Common myeloid progenitor, CD34-positive (primary cell): ENCODE data around the gene KCNA10.

Experiments used
- CTCF ChIA-PET: fragments of 350-600 bp; sonication (Branson Sonifier 250); formaldehyde crosslinking; loops from one replicate; lab custom pipeline; 2021; ENCODE audit warnings: antibody characterized with exemption; lab: Charles Lee
- POLR2A ChIA-PET: fragments of 350-600 bp; sonication (Branson Sonifier 250); formaldehyde crosslinking; loops from one replicate; lab custom pipeline; 2021; ENCODE audit warnings: antibody characterized with exemption; lab: Charles Lee
- DNase-seq, 3 donors: peaks; one replicate each; pipeline versions ENCODE4 v3.0.0 to v3.0.0-alpha.2; 2013
- H3K27ac ChIP-seq, 2 experiments: 1 replicate in 1 of 2; 2 replicates in 1 of 2; pipeline ENCODE4 v1.7.0; 2013; ENCODE audit warnings: inconsistent platforms in 2 of 2, low read length in 2 of 2, mild to moderate bottlenecking in 2 of 2, low read depth in 1 of 2, moderate library complexity in 1 of 2; ENCODE audit not compliant: severe bottlenecking in 2 of 2, insufficient read depth in 1 of 2, poor library complexity in 1 of 2
- H3K27me3 ChIP-seq, 5 experiments: replicated peaks in 2 of 5; 1 replicate in 3 of 5; 2 replicates in 2 of 5; pipeline versions ENCODE4 v1.6.1 to v1.7.0; 2013; ENCODE audit warnings: low read length in 4 of 5, mild to moderate bottlenecking in 2 of 5, moderate library complexity in 2 of 5, inconsistent platforms in 1 of 5; ENCODE audit not compliant: insufficient read depth in 5 of 5, control insufficient read depth in 4 of 5
- H3K36me3 ChIP-seq, 4 experiments: 1 replicate in 2 of 4; 2 replicates in 2 of 4; pipeline versions ENCODE4 v1.6.1 to v1.7.0; 2013; ENCODE audit warnings: low read length in 3 of 4, control low read depth in 1 of 4, mild to moderate bottlenecking in 1 of 4; ENCODE audit not compliant: control insufficient read depth in 4 of 4, insufficient read depth in 4 of 4
- H3K4me1 ChIP-seq, 4 experiments: 1 replicate in 3 of 4; 2 replicates in 1 of 4; pipeline versions ENCODE4 v1.6.1 to v1.7.1; 2013; ENCODE audit warnings: low read length in 3 of 4, mild to moderate bottlenecking in 3 of 4, control low read depth in 1 of 4, inconsistent platforms in 1 of 4, moderate library complexity in 1 of 4; ENCODE audit not compliant: control insufficient read depth in 4 of 4, insufficient read depth in 4 of 4; ENCODE audit errors: control extremely low read depth in 1 of 4
- H3K4me3 ChIP-seq, 7 experiments: 1 replicate in 4 of 7; 2 replicates in 3 of 7; pipeline versions ENCODE4 v1.5.1 to v1.7.0; 2013; ENCODE audit warnings: mild to moderate bottlenecking in 7 of 7, low read length in 6 of 7, moderate library complexity in 6 of 7, inconsistent platforms in 2 of 7, low read depth in 2 of 7, control low read depth in 1 of 7; ENCODE audit not compliant: insufficient read depth in 4 of 7, control insufficient read depth in 1 of 7; ENCODE audit errors: extremely low read depth in 1 of 7
- H3K9me3 ChIP-seq, 5 experiments: 1 replicate in 4 of 5; 2 replicates in 1 of 5; pipeline versions ENCODE4 v1.6.1 to v1.7.1; 2013; ENCODE audit warnings: low read length in 4 of 5, mild to moderate bottlenecking in 2 of 5, inconsistent platforms in 1 of 5, low read depth in 1 of 5, moderate library complexity in 1 of 5; ENCODE audit not compliant: control insufficient read depth in 4 of 5, insufficient read depth in 2 of 5; ENCODE audit errors: control extremely low read depth in 1 of 5
- WGBS: methylation state at CpG from one replicate; pipeline ENCODE4 v1.1.5; 2013; ENCODE audit not compliant: insufficient coverage; 5-methylcytosine and 5-hydroxymethylcytosine counted together

The KCNA10 gene

DNA sequence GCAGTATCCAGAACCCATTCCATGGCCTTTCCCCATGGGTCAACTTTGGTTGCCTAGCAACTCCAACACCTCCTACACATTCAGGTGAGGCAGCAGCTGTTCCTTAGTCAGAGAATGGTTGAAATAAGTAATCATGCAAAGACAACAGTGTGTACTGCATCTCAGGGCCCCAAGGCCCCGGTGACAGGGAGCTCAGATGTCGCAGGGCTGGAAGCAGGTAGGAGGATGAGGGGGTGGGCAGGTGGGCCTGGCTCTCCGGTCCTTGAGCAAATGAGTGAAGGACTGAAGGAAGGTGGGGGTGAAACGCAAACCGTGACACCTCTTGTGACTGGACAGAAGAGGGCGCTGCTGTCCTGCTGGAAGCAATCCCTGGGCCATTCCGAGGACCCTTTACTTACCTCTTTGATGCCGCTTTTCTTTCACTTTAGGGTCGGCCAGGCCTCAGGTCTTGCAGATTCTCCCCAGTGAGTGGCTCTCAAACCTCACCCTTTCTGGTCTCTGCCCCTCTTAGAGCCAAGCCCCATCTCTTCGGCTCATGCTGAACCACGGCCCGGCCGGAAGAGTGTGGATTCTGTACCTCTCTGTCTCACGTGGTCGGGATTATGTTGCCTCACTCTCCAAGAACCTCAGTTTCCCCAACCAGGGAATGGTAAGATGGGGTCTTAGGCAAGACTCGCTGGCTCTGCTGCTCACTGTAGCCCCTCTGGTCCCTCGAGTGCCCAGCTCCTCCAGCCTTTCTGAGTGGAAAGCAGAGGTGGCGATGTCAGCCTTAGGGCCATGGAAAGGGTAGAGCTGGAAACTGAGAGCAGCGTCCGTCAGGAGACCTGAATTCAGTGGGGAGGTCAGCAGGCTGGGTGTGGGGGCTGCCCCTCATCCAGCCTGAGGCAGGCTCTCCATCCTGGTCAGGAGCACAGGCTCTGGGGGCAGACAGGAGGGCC lies 5.6 kb upstream of the KCNA10 start:
- peak overlapping the region in 1 of 7 experiments; percentile 3 for H3K4me3 ChIP-seq
- no peak overlapping the region for H3K27ac ChIP-seq
- CTCF ChIA-PET = interaction anchor here (0.7 to 5.1 kb wide), 18 partner anchors 10 to 429 kb away, joined by 3 to 23 read pairs (median 5); partner anchors contain the start of gene KCNA2
- 45% methylated on average over 17 of the region's 20 CpGs for WGBS
- peaks cover 0 to 30% (median 14%) of the 10 kb centered on the region in 5 experiments for H3K27me3 ChIP-seq
- H3K36me3 ChIP-seq = no peaks in the 10 kb centered on the region
- POLR2A ChIA-PET = no interaction called here
- peaks cover 0 to 6% (median 2%) of the 10 kb centered on the region in 4 experiments for H3K4me1 ChIP-seq
- peak; percentile 70 to 82 (median 79) for DNase-seq
- no peaks in the 10 kb centered on the region for H3K9me3 ChIP-seq

DNA sequence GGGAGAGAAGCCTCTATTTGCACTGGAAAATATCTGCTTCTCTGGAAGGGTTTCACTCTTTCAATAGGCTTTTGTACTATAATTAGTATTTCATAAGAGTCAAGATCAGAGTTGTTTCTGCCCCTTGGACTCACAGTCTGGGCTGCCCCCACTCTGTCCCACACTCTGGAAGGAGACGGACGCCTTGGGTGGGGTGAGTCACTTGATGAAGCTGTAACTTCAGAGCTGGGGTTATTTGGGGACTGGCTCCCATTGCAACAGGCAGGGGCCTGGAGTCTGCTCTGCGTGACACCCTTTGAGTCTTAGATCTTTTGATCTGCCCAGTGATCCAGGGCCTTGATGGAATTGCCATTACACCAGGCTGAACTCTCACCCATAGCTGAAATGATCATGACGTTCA lies 4.0 kb upstream of the KCNA10 start:
- 94% methylated on average over 4 of the region's 4 CpGs for WGBS
- Histone ChIP-seq H3K36me3 (no peaks in the 10 kb centered on the region), H3K4me1 (peaks cover 0 to 6% (median 2%) of the 10 kb centered on the region in 4 experiments), H3K4me3 (no peak overlapping the region), H3K27me3 (peaks cover 0 to 21% (median 9%) of the 10 kb centered on the region in 5 experiments), H3K27ac (no peak overlapping the region), H3K9me3 (no peaks in the 10 kb centered on the region)
- CTCF ChIA-PET = interaction anchor here (0.9 to 5.1 kb wide), 9 partner anchors 8 to 261 kb away, joined by 4 to 23 read pairs (median 5); no protein-coding TSS in a partner anchor
- DNase-seq = no peak
- POLR2A ChIA-PET = no interaction called here

DNA sequence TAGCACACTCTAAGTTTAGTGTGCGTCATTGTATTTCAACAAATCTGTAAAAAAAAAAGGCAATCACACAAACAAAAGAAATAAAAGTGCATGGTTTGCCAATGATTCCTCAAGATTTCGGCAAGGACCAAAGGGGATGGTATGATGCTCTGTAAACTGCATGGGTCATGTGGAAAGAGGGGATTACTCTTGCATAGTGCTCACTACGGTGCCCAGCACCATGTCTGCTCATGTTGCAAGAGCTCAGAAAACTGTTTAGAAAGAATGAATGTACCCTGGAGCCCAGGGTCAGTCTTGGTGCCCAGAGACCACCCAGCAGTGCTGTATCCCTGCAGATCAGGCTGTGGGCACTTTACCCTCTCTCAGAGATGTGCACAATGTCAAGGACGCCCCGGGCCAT lies 3.6 kb upstream of the KCNA10 start:
- Histone ChIP-seq H3K27ac (no peak overlapping the region), H3K4me3 (no peak overlapping the region), H3K27me3 (peaks cover 0 to 21% (median 9%) of the 10 kb centered on the region in 5 experiments), H3K4me1 (peaks cover 0 to 6% (median 2%) of the 10 kb centered on the region in 4 experiments), H3K9me3 (peaks cover 0 to under 1% (median 0%) of the 10 kb centered on the region in 5 experiments), H3K36me3 (no peaks in the 10 kb centered on the region)
- 85% methylated on average over 3 of the region's 5 CpGs for WGBS
- CTCF ChIA-PET = interaction anchor here (0.9 to 5.1 kb wide), 7 partner anchors 9 to 261 kb away, joined by 4 to 23 read pairs (median 5); no protein-coding TSS in a partner anchor
- DNase-seq = no peak
- POLR2A ChIA-PET = no interaction called here

DNA sequence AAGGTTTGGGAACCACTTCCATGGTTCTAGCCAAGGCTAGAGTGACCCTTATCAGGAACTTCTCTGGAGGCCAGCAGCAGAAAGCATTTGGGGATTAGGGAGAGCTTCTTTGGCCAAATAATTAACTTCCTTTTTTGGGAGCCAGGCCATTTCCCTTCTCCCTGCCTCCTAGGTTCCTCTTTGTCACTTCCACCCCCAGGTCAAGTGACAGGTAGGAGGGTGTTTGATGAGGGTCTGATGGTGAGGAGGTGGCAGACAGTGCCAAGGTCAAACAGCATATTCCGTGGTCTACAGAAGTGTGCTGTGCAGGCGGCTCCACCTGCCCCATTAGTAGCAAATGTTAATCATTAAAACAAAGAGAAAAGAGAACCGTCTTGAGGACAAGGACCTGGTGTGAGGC lies 1.9 kb upstream of the KCNA10 start:
- Histone ChIP-seq H3K36me3 (no peaks in the 10 kb centered on the region), H3K27me3 (peaks cover 0 to 12% (median 3%) of the 10 kb centered on the region in 5 experiments), H3K27ac (no peak overlapping the region), H3K4me1 (peaks cover 0 to 6% (median 2%) of the 10 kb centered on the region in 4 experiments), H3K9me3 (peaks cover 0 to 3% (median 0%) of the 10 kb centered on the region in 5 experiments), H3K4me3 (no peak overlapping the region)
- POLR2A ChIA-PET = no interaction called here
- WGBS = 100% methylated on average over 1 of the region's 3 CpGs
- CTCF ChIA-PET = interaction anchor here (0.9 to 4.7 kb wide), 4 partner anchors 25 to 261 kb away, joined by 3 to 16 read pairs (median 4); no protein-coding TSS in a partner anchor
- no peak for DNase-seq

DNA sequence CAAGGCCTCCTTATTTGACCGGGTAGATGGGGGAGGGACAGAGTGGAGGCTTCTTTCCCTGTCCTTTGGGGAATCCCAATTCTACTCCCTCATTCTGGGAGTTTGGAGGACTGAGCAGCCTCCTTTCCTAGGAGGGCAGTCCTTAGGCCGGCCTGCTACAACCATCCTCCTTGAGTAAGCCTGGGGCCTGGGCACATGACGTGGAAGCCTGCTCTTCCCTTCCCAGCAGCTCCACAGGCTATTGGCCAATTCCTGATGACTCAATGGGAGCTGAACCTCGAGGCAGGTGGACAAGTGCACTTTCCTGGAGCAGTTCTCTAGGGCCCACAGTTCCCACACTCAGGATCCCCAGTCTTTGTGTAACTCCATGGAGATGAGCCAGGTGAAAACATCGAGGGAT lies 3.1 kb downstream of the KCNA10 start:
- Histone ChIP-seq H3K36me3 (no peaks in the 10 kb centered on the region), H3K27me3 (no peaks in the 10 kb centered on the region), H3K4me1 (peaks cover 0 to 4% (median under 1%) of the 10 kb centered on the region in 4 experiments), H3K9me3 (peaks cover 0 to 3% (median 0%) of the 10 kb centered on the region in 5 experiments), H3K4me3 (no peak overlapping the region), H3K27ac (no peak overlapping the region)
- POLR2A ChIA-PET = no interaction called here
- WGBS = 88% methylated on average over 4 of the region's 5 CpGs
- DNase-seq = no peak
- CTCF ChIA-PET = interaction anchor here (1.1 to 1.5 kb wide), 2 partner anchors 11 to 41 kb away, joined by 3 read pairs; no protein-coding TSS in a partner anchor

DNA sequence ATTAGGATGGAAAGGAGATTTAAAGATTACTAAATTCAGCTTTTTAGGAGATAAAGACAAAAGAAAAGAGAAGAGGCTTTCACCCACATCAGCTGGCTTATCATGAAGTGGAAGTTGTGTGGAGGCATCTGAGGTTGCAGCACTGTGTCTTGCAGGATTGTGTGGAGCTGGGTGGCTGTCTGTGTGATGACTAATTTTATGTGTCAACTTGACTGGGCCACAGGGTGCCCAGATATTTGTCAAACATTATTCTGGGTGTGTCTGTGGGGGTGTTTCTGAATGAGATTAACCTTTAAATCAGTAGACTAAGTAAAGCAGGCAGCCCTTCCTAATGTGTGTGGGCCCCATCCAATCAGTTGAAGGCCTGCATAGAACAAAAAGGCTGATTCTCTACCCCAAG lies 3.9 kb downstream of the KCNA10 start:
- no peak for DNase-seq
- ChIA-PET POLR2A (no interaction called here), CTCF (interaction anchor here (1.3 to 1.5 kb wide), 3 partner anchors 9 to 42 kb away, joined by 3 to 4 read pairs (median 4); no protein-coding TSS in a partner anchor)
- H3K36me3 ChIP-seq = no peaks in the 10 kb centered on the region
- H3K27me3 ChIP-seq = no peaks in the 10 kb centered on the region
- H3K4me3 ChIP-seq = no peak overlapping the region
- H3K27ac ChIP-seq = no peak overlapping the region
- peaks cover 0 to 3% (median 0%) of the 10 kb centered on the region in 5 experiments for H3K9me3 ChIP-seq
- no peaks in the 10 kb centered on the region for H3K4me1 ChIP-seq
